K562 (cell line): Measurements from ENCODE around the gene RBFOX2. TPM values are rescaled to one million over a fixed set of nuclear protein-coding genes. Genes with fewer than 3 reads are reported as not detected.

Experiments used
- ARID1B ChIP-seq: fragments of 450-650 bp; IDR thresholded peaks from 2 replicates; pipeline ENCODE4 v1.6.1; 2016; ENCODE audit warnings: antibody characterized with exemption, mild to moderate bottlenecking, inconsistent platforms
- BRF2 ChIP-seq: IDR thresholded peaks from 3 replicates; pipeline ENCODE4 v1.6.1; 2011; ENCODE audit warnings: borderline replicate concordance, mild to moderate bottlenecking; ENCODE audit not compliant: insufficient read length, insufficient read depth
- CHD2 ChIP-seq: IDR thresholded peaks from 2 replicates; pipeline ENCODE4 v1.6.1; 2011; ENCODE audit warnings: low read depth, low read length
- GABPA ChIP-seq: fragments of 200-800 bp; sonication (Bioruptor generic); conservative IDR thresholded peaks from 2 replicates; pipeline ENCODE4 v1.6.1; 2016; ENCODE audit warnings: low read depth, missing genetic modification characterization, missing compliant biosample characterization
- HDAC1 ChIP-seq, 2 experiments: fragments of 450-650 bp; IDR thresholded peaks; 2 replicates each; pipeline ENCODE4 v1.6.1; 2016 to 2017; ENCODE audit warnings: inconsistent platforms in 1 of 2, mild to moderate bottlenecking in 1 of 2, moderate library complexity in 1 of 2
- MTA2 ChIP-seq: fragments of 450-650 bp; IDR thresholded peaks from 2 replicates; pipeline ENCODE4 v1.6.1; 2016; ENCODE audit warnings: low read depth
- NR4A1 ChIP-seq, 2 experiments: fragments of 250-450 bp in 1 of 2; fragments of 450-650 bp in 1 of 2; sonication (Bioruptor Pico) in 1 of 2; IDR thresholded peaks; 2 replicates each; pipeline versions ENCODE4 v1.4.0 to v1.6.1; 2016 to 2020; ENCODE audit warnings: mild to moderate bottlenecking in 2 of 2, missing compliant biosample characterization in 1 of 2, missing genetic modification characterization in 1 of 2, moderate library complexity in 1 of 2
- PBX2 ChIP-seq, 2 experiments: IDR thresholded peaks in 1 of 2; conservative IDR thresholded peaks in 1 of 2; 2 replicates each; pipeline ENCODE4 v1.6.1; 2016; ENCODE audit warnings: low read depth in 2 of 2, mild to moderate bottlenecking in 1 of 2, missing compliant biosample characterization in 1 of 2, missing genetic modification characterization in 1 of 2, moderate library complexity in 1 of 2
- RBM39 ChIP-seq: fragments of 200-400 bp; formaldehyde crosslinking; optimal IDR thresholded peaks from 2 replicates; pipeline ENCODE3; 2018; ENCODE audit warnings: low read depth, low read length
- VEZF1 ChIP-seq: fragments of 200-800 bp; sonication (Bioruptor generic); IDR thresholded peaks from 2 replicates; pipeline ENCODE4 v1.6.1; 2017; ENCODE audit warnings: missing genetic modification characterization, missing compliant biosample characterization
- ZBTB12 ChIP-seq: fragments of 250-450 bp; sonication (Bioruptor Pico); IDR thresholded peaks from 2 replicates; pipeline ENCODE4 v1.4.0; 2020
- ZEB2 ChIP-seq: fragments of 450-650 bp; IDR thresholded peaks from 2 replicates; pipeline ENCODE4 v1.6.1; 2016
- ZNF431 ChIP-seq: sonication (generic); formaldehyde crosslinking; IDR thresholded peaks from 2 replicates; pipeline ENCODE4 v1.8.0; 2022; ENCODE audit warnings: mild to moderate bottlenecking, missing genetic modification reagents
- ZNF561 ChIP-seq: fragments of 450-650 bp; formaldehyde crosslinking; conservative IDR thresholded peaks from 2 replicates; pipeline ENCODE4 v1.4.0; 2020; ENCODE audit warnings: mild to moderate bottlenecking, moderate library complexity
- polyA plus RNA-seq, 8 experiments: library from polyadenylated mRNA; depleted of rRNA in 4 of 8; stranded (reverse) in 5 of 8; unstranded in 3 of 8; fragments of >200 nt; fragmentation: Nextera tagmentation in 2 of 8; fragmentation: Illumina TruSeq in 1 of 8; extraction: Ambion mirVana in 2 of 8; extraction: Trizol in 1 of 8; gene quantifications; 2 replicates each; pipeline versions ENCODE4 v1.2.1 to v1.2.3, GENCODE V29; 2011 to 2014; ENCODE audit warnings: inconsistent platforms in 1 of 8, missing spikeins in 1 of 8
- total RNA-seq, 7 experiments: library from RNA; depleted of rRNA in 6 of 7; stranded (reverse); fragments of >200 nt in 6 of 7; fragmentation: Illumina TruSeq in 2 of 7; extraction: Trizol in 2 of 7; gene quantifications; 2 replicates each; pipeline versions ENCODE4 v1.2.1 to v1.2.3, GENCODE V29; 2011 to 2021; ENCODE audit warnings: low replicate concordance in 1 of 7
- TF ChIP-seq, protein P1 (sequence below): IDR thresholded peaks from 3 replicates; pipeline ENCODE4 v1.6.1; 2011; ENCODE audit warnings: borderline replicate concordance, mild to moderate bottlenecking, moderate library complexity; ENCODE audit not compliant: insufficient read length; ENCODE audit errors: extremely low read depth
- TF ChIP-seq, protein P2 (sequence below): fragments of 250-450 bp; sonication (Bioruptor Pico); IDR thresholded peaks from 2 replicates; pipeline ENCODE4 v1.8.0; 2021; ENCODE audit warnings: mild to moderate bottlenecking, moderate library complexity

RBFOX2 gene
- total and polyA plus RNA-seq, 9 of the 15 experiments (the other 6 are each of a cell fraction or from before 2014, with no cell fraction given) = 5.8 to 24.8 (median 14.2) TPM

GRCh38 chr22:35840302-35840739, 188.3 kb downstream of the RBFOX2 start (continued):
- no peak for TF ChIP-seq NR4A1 (CRISPR knock-in tag; IDR thresholded peaks at IDR 0.05)
- TF ChIP-seq NR4A1 (tag; IDR thresholded peaks at IDR 0.05) = no peak
- peak; percentile 97 for TF ChIP-seq VEZF1 (CRISPR knock-in tag)
- 0 out of 2 replicates have a peak, but pooled peaks have one; percentile 27 for TF ChIP-seq GABPA (tag)
- TF ChIP-seq BRF2 = no peak
- TF ChIP-seq RBM39 = no peak
- TF ChIP-seq ZBTB12 (CRISPR knock-in tag) = no peak
- TF ChIP-seq ARID1B = peak; percentile 63
- no peak for TF ChIP-seq PBX2 (CRISPR knock-in tag; IDR thresholded peaks at IDR 0.05; ENCODE audit: low read depth)
- TF ChIP-seq PBX2 (tag; conservative IDR thresholded peaks at IDR 0.05; ENCODE audit: low read depth) = peak; percentile 90
- no peak for TF ChIP-seq ZNF561 (CRISPR knock-in tag)
- TF ChIP-seq CHD2 = no peak
- TF ChIP-seq, protein P1, sequence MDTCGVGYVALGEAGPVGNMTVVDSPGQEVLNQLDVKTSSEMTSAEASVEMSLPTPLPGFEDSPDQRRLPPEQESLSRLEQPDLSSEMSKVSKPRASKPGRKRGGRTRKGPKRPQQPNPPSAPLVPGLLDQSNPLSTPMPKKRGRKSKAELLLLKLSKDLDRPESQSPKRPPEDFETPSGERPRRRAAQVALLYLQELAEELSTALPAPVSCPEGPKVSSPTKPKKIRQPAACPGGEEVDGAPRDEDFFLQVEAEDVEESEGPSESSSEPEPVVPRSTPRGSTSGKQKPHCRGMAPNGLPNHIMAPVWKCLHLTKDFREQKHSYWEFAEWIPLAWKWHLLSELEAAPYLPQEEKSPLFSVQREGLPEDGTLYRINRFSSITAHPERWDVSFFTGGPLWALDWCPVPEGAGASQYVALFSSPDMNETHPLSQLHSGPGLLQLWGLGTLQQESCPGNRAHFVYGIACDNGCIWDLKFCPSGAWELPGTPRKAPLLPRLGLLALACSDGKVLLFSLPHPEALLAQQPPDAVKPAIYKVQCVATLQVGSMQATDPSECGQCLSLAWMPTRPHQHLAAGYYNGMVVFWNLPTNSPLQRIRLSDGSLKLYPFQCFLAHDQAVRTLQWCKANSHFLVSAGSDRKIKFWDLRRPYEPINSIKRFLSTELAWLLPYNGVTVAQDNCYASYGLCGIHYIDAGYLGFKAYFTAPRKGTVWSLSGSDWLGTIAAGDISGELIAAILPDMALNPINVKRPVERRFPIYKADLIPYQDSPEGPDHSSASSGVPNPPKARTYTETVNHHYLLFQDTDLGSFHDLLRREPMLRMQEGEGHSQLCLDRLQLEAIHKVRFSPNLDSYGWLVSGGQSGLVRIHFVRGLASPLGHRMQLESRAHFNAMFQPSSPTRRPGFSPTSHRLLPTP = no peak
- peak in 1 of 2 experiments; percentile 64; a peak in 2 of 4 replicates for TF ChIP-seq HDAC1 (IDR thresholded peaks at IDR 0.05)
- TF ChIP-seq ZEB2 = 0 out of 2 replicates have a peak, but pooled peaks have one; percentile 11
- no peak for TF ChIP-seq ZNF431
- 0 out of 2 replicates have a peak, but pooled peaks have one; percentile 9 for TF ChIP-seq MTA2
- TF ChIP-seq, protein P2, sequence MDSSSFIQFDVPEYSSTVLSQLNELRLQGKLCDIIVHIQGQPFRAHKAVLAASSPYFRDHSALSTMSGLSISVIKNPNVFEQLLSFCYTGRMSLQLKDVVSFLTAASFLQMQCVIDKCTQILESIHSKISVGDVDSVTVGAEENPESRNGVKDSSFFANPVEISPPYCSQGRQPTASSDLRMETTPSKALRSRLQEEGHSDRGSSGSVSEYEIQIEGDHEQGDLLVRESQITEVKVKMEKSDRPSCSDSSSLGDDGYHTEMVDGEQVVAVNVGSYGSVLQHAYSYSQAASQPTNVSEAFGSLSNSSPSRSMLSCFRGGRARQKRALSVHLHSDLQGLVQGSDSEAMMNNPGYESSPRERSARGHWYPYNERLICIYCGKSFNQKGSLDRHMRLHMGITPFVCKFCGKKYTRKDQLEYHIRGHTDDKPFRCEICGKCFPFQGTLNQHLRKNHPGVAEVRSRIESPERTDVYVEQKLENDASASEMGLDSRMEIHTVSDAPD = no peak
